BE2C (cell line): ENCODE results near the gene IFFO2.

Experiments
- DNase-seq: peaks from one replicate; pipeline ENCODE4 v3.0.0-alpha.2; 2020
- H3K27me3 ChIP-seq: fragments of 250-450 bp; sonication (Bioruptor Pico); 2 replicates; pipeline ENCODE4 v1.5.1; 2020; ENCODE audit warnings: mild to moderate bottlenecking
- H3K36me3 ChIP-seq: fragments of 250-450 bp; sonication (Bioruptor Pico); 2 replicates; pipeline ENCODE4 v1.5.1; 2020; ENCODE audit warnings: mild to moderate bottlenecking
- H3K4me1 ChIP-seq: fragments of 250-450 bp; sonication (Bioruptor Pico); 2 replicates; pipeline ENCODE4 v1.5.1; 2020
- H3K4me3 ChIP-seq: 2 replicates; pipeline ENCODE4 v1.5.1; 2011; ENCODE audit warnings: low read depth, low read length
- H3K9me3 ChIP-seq: fragments of 250-450 bp; sonication (Bioruptor Pico); 2 replicates; pipeline ENCODE4 v1.5.1; 2020
- CTCF ChIP-seq: IDR thresholded peaks from 2 replicates; pipeline ENCODE4 v1.5.1; 2012; ENCODE audit warnings: mild to moderate bottlenecking, low read depth, low read length

Gene IFFO2

GRCh38 chr1:18970358-18970757, 13.9 kb upstream of the IFFO2 start:
- Histone ChIP-seq H3K4me3 (no peak overlapping the region), H3K4me1 (no peaks in the 10 kb centered on the region), H3K27me3 (no peaks in the 10 kb centered on the region), H3K36me3 (no peaks in the 10 kb centered on the region), H3K9me3 (no peaks in the 10 kb centered on the region)
- no peak for DNase-seq
- no peak for TF ChIP-seq CTCF

- no peak for DNase-seq
Observed at GRCh38 chr1:18967066-18967690, 10.7 kb upstream of the IFFO2 start.

GRCh38 chr1:18965206-18966173, 9.0 kb upstream of the IFFO2 start:
- H3K27me3 ChIP-seq: no peaks in the 10 kb centered on the region
- no peaks in the 10 kb centered on the region for H3K4me1 ChIP-seq
- no peak overlapping the region for H3K4me3 ChIP-seq
- no peak for TF ChIP-seq CTCF
- no peaks in the 10 kb centered on the region for H3K9me3 ChIP-seq
- DNase-seq: no peak
- H3K36me3 ChIP-seq: no peaks in the 10 kb centered on the region

More at GRCh38 chr1:18967066-18967690, 10.7 kb upstream of the IFFO2 start:
- Histone ChIP-seq H3K4me3 (no peak overlapping the region), H3K4me1 (no peaks in the 10 kb centered on the region), H3K36me3 (no peaks in the 10 kb centered on the region), H3K27me3 (no peaks in the 10 kb centered on the region), H3K9me3 (no peaks in the 10 kb centered on the region)
- no peak for TF ChIP-seq CTCF

- no peak for TF ChIP-seq CTCF
- Histone ChIP-seq H3K4me3 (no peak overlapping the region), H3K4me1 (no peaks in the 10 kb centered on the region), H3K9me3 (no peaks in the 10 kb centered on the region), H3K27me3 (no peaks in the 10 kb centered on the region), H3K36me3 (no peaks in the 10 kb centered on the region)
- DNase-seq: no peak
Observed at GRCh38 chr1:18963968-18964367, 7.5 kb upstream of the IFFO2 start.

- DNase-seq: no peak
- Histone ChIP-seq H3K4me1 (no peaks in the 10 kb centered on the region), H3K36me3 (no peaks in the 10 kb centered on the region), H3K4me3 (no peak overlapping the region), H3K27me3 (no peaks in the 10 kb centered on the region), H3K9me3 (no peaks in the 10 kb centered on the region)
- TF ChIP-seq CTCF: no peak
Observed at GRCh38 chr1:18962855-18963737, 6.6 kb upstream of the IFFO2 start.
